K562 (cell line): Measurements from ENCODE around the gene PGAP2. TPM values are rescaled to one million over a fixed set of nuclear protein-coding genes. Genes with fewer than 3 reads are reported as not detected.
A peak's percentile ranks its signal among the peaks of the same experiment; 100 is the strongest.

ENCODE experiments used
- ATAC-seq: fragments of 200-7000 bp; cut with Tn5 transposase; 3 replicates; pipeline ENCODE4 v1.9.1; 2020; ENCODE audit warnings: moderate library complexity
- BruUV-seq: library from RNA; stranded (reverse); fragments of 400-500 nt; replicated peaks from 2 replicates; lab custom pipeline; 2021; lab: Mats Ljungman, UMichigan
- CTCF ChIA-PET: fragments of 300-600 bp; formaldehyde crosslinking; extraction: SDS; loops from one replicate; lab custom pipeline; 2021; ENCODE audit warnings: low intra/inter-chr PET ratio; lab: Yijun Ruan, JAX
- POLR2A ChIA-PET: fragments of 300-600, 350-650 bp; sonication (Branson Sonifier 250); formaldehyde crosslinking; extraction: SDS; loops from one replicate; lab custom pipeline; 2021; ENCODE audit warnings: antibody characterized with exemption, inconsistent platforms; lab: Yijun Ruan, JAX
- DNase-seq, 4 experiments: peaks; one replicate each; pipeline versions ENCODE4 v3.0.0 to v3.0.0-alpha.2; 2011 to 2018; ENCODE audit warnings: low spot score in 3 of 4, mixed read lengths in 3 of 4; ENCODE audit errors: extremely low read depth in 1 of 4
- FAIRE-seq: peaks from 2 replicates; lab custom pipeline; 2011; peaks lifted over from hg19 to GRCh38; lab: Jason Lieb, UNC
- H2AFZ ChIP-seq: 2 replicates; pipeline ENCODE4 v1.6.0; 2011; ENCODE audit warnings: low read depth, low read length, control low read depth, inconsistent platforms
- H3K27ac ChIP-seq: fragments of 200-600 bp; 3 replicates; pipeline ENCODE4 v1.8.0; 2011; ENCODE audit warnings: low read depth, mild to moderate bottlenecking, control low read depth, inconsistent platforms, low read length, moderate library complexity, mixed read lengths; ENCODE audit errors: extremely low read depth
- H3K27me3 ChIP-seq, 2 experiments: fragments of 300-600 bp in 1 of 2; 2 replicates in 1 of 2; 3 replicates in 1 of 2; pipeline versions ENCODE4 v1.6.0 to v1.8.0; 2011; ENCODE audit warnings: inconsistent platforms in 2 of 2, low read length in 2 of 2, mild to moderate bottlenecking in 1 of 2, mixed read lengths in 1 of 2, moderate library complexity in 1 of 2; ENCODE audit not compliant: control insufficient read depth in 2 of 2, insufficient read depth in 2 of 2
- H3K36me3 ChIP-seq: fragments of 300-600 bp; 3 replicates; pipeline ENCODE4 v1.8.0; 2011; ENCODE audit warnings: mild to moderate bottlenecking, low read length, inconsistent platforms; ENCODE audit not compliant: control insufficient read depth, insufficient read depth
- H3K4me1 ChIP-seq, 2 experiments: fragments of 200-600 bp in 1 of 2; replicated peaks in 1 of 2; 2 replicates in 1 of 2; 3 replicates in 1 of 2; pipeline versions ENCODE4 v1.5.1 to v1.8.0; 2011; ENCODE audit warnings: inconsistent platforms in 2 of 2, low read length in 2 of 2, mild to moderate bottlenecking in 1 of 2, mixed read lengths in 1 of 2, moderate library complexity in 1 of 2; ENCODE audit not compliant: control insufficient read depth in 2 of 2, insufficient read depth in 2 of 2
- H3K4me2 ChIP-seq: 2 replicates; pipeline ENCODE4 v1.6.1; 2011; ENCODE audit warnings: low read length, control low read depth, inconsistent platforms, mixed read lengths; ENCODE audit not compliant: insufficient read depth
- H3K4me3 ChIP-seq: fragments of 200-600 bp; sonication (generic), shearing (Covaris generic); 2 replicates; pipeline ENCODE4 v1.5.1; 2016; ENCODE audit warnings: control low read depth, inconsistent platforms
- H3K79me2 ChIP-seq: fragments of 200-600 bp; 3 replicates; pipeline ENCODE4 v1.8.0; 2011; ENCODE audit warnings: low read length, inconsistent platforms; ENCODE audit not compliant: control insufficient read depth, insufficient read depth
- H3K9ac ChIP-seq, 2 experiments: 2 replicates each; pipeline versions ENCODE4 v1.6.0 to v1.6.1; 2011; ENCODE audit warnings: low read depth in 2 of 2, low read length in 2 of 2, control low read depth in 1 of 2, inconsistent platforms in 1 of 2, mild to moderate bottlenecking in 1 of 2, mixed read lengths in 1 of 2; ENCODE audit not compliant: insufficient read depth in 1 of 2
- H3K9me1 ChIP-seq: one replicate; pipeline ENCODE4 v1.6.0; 2011; ENCODE audit warnings: inconsistent platforms, mild to moderate bottlenecking, low read length, moderate library complexity; ENCODE audit not compliant: control insufficient read depth, insufficient read depth
- H3K9me3 ChIP-seq: replicated peaks from 2 replicates; pipeline ENCODE4 v1.5.1; 2011; ENCODE audit warnings: low read depth, low read length, inconsistent platforms; ENCODE audit not compliant: control insufficient read depth, insufficient read depth
- H4K20me1 ChIP-seq: replicated peaks from 2 replicates; pipeline ENCODE4 v1.6.1; 2011; ENCODE audit warnings: low read length, inconsistent platforms, mixed read lengths; ENCODE audit not compliant: control insufficient read depth, insufficient read depth
- E2F8 ChIP-seq: fragments of 450-650 bp; IDR thresholded peaks from 2 replicates; pipeline ENCODE4 v1.7.1; 2018; ENCODE audit warnings: mild to moderate bottlenecking, low read depth; ENCODE audit not compliant: partially characterized antibody
- HDAC1 ChIP-seq, 2 experiments: fragments of 450-650 bp; IDR thresholded peaks; 2 replicates each; pipeline ENCODE4 v1.6.1; 2016 to 2017; ENCODE audit warnings: inconsistent platforms in 1 of 2, mild to moderate bottlenecking in 1 of 2, moderate library complexity in 1 of 2
- HDAC2 ChIP-seq: fragments of 450-650 bp; IDR thresholded peaks from 2 replicates; pipeline ENCODE4 v1.6.1; 2016; ENCODE audit warnings: mild to moderate bottlenecking
- PHTF2 ChIP-seq: fragments of 250-450 bp; sonication (Bioruptor Pico); IDR thresholded peaks from 2 replicates; pipeline ENCODE4 v1.5.0; 2021; ENCODE audit warnings: mild to moderate bottlenecking
- PYGO2 ChIP-seq: fragments of 450-650 bp; IDR thresholded peaks from 2 replicates; pipeline ENCODE4 v1.6.1; 2016; ENCODE audit warnings: mild to moderate bottlenecking, missing genetic modification characterization, moderate library complexity, missing compliant biosample characterization
- RCOR1 ChIP-seq, 2 experiments: IDR thresholded peaks; 2 replicates each; pipeline ENCODE4 v1.6.1; 2012; ENCODE audit warnings: low read depth in 2 of 2, low read length in 2 of 2, borderline replicate concordance in 1 of 2, improper control_type of control experiment in 1 of 2
- TEAD1 ChIP-seq, 2 experiments: fragments of 450-650 bp in 1 of 2; sonication (generic) in 1 of 2; formaldehyde crosslinking; IDR thresholded peaks; 2 replicates each; pipeline versions ENCODE4 v1.4.0 to v1.8.0; 2020 to 2022; ENCODE audit warnings: mild to moderate bottlenecking in 2 of 2, missing genetic modification reagents in 1 of 2
- TSHZ1 ChIP-seq: fragments of 250-450 bp; sonication (Bioruptor Pico); IDR thresholded peaks from 2 replicates; pipeline ENCODE4 v1.4.0; 2020; ENCODE audit warnings: mild to moderate bottlenecking, moderate library complexity
- ZBTB5 ChIP-seq: fragments of 450-650 bp; IDR thresholded peaks from 2 replicates; pipeline ENCODE4 v1.6.1; 2017; ENCODE audit warnings: antibody characterized with exemption
- ZBTB8A ChIP-seq: fragments of 450-650 bp; IDR thresholded peaks from 2 replicates; pipeline ENCODE4 v1.6.1; 2018; ENCODE audit warnings: mild to moderate bottlenecking, moderate library complexity; ENCODE audit not compliant: partially characterized antibody
- ZNF785 ChIP-seq: fragments of 250-450 bp; sonication (Bioruptor Pico); IDR thresholded peaks from 2 replicates; pipeline ENCODE4 v1.4.0; 2020; ENCODE audit warnings: mild to moderate bottlenecking
- WGBS: fragments of 100-300 bp; shearing (Covaris generic); methylation state at CpG from one replicate; pipeline ENCODE4 v1.1.6; 2016; ENCODE audit warnings: low coverage, mixed read lengths; ENCODE audit not compliant: insufficient coverage; ENCODE audit errors: missing lambda C conversion rate; 5-methylcytosine and 5-hydroxymethylcytosine counted together
- in situ Hi-C: fragments of 300-500 bp; cut with MboI; formaldehyde crosslinking; loops from 4 replicates; pipeline ENCODE4 v1.15.0; 2018; ENCODE audit warnings: inconsistent platforms, mixed read lengths
- intact Hi-C: fragments of 100-400 bp; cut with micrococcal nuclease; formaldehyde crosslinking; loops from 2 replicates; pipeline ENCODE4 v1.14.2; 2022
- polyA plus RNA-seq, 8 experiments: library from polyadenylated mRNA; depleted of rRNA in 4 of 8; stranded (reverse) in 5 of 8; unstranded in 3 of 8; fragments of >200 nt; fragmentation: Nextera tagmentation in 2 of 8; fragmentation: Illumina TruSeq in 1 of 8; extraction: Ambion mirVana in 2 of 8; extraction: Trizol in 1 of 8; gene quantifications; 2 replicates each; pipeline versions ENCODE4 v1.2.1 to v1.2.3, GENCODE V29; 2011 to 2014; ENCODE audit warnings: inconsistent platforms in 1 of 8, missing spikeins in 1 of 8
- total RNA-seq, 7 experiments: library from RNA; depleted of rRNA in 6 of 7; stranded (reverse); fragments of >200 nt in 6 of 7; fragmentation: Illumina TruSeq in 2 of 7; extraction: Trizol in 2 of 7; gene quantifications; 2 replicates each; pipeline versions ENCODE4 v1.2.1 to v1.2.3, GENCODE V29; 2011 to 2021; ENCODE audit warnings: low replicate concordance in 1 of 7

Gene PGAP2
- total and polyA plus RNA-seq, 9 of the 15 experiments (the other 6 are each of a cell fraction or from before 2014, with no cell fraction given): 17.9 to 47.2 (median 33.7) TPM

- intact Hi-C loops: no loop called here
- TF ChIP-seq HDAC1 (IDR thresholded peaks at IDR 0.05): 0 out of 4 replicates have a peak, but pooled peaks of 1 of the 2 experiments have one; percentile 9
- TF ChIP-seq ZNF785 (CRISPR knock-in tag): no peak
- TF ChIP-seq TEAD1 (CRISPR knock-in tag; IDR thresholded peaks at IDR 0.05): peak in 1 of 2 experiments; percentile 54; a peak in 1 of 4 replicates
- TF ChIP-seq E2F8: no peak
- peak; percentile 68; the same call in 1 of the 2 replicates for TF ChIP-seq HDAC2
- peak in 1 of 2 experiments; percentile 40; a peak in 2 of 4 replicates for TF ChIP-seq RCOR1 (IDR thresholded peaks at IDR 0.05; ENCODE audit: borderline replicate concordance in 1 of 2, low read depth in 2 of 2, low read length in 2 of 2)
- TF ChIP-seq ZBTB8A: no peak
- TF ChIP-seq PYGO2: no peak
- no peak for TF ChIP-seq ZBTB5
- TF ChIP-seq TSHZ1 (CRISPR knock-in tag): no peak
- TF ChIP-seq PHTF2 (CRISPR knock-in tag): no peak
Observed at GRCh38 chr11:3808861-3809623, 682 bp downstream of the PGAP2 start.

More at GRCh38 chr11:3808861-3809623, 682 bp downstream of the PGAP2 start:
- H3K4me1 ChIP-seq: peaks cover 7 to 19% of the 10 kb centered on the region in 2 experiments; a peak in 3 of 5 replicates
- peak overlapping the region; percentile 97 for H2AFZ ChIP-seq
- FAIRE-seq (peak; percentile 97), DNase-seq (peak; percentile 60 to 85 (median 70)), ATAC-seq (peak; percentile 88)
- no peaks in the 10 kb centered on the region for H3K9me3 ChIP-seq
- in situ Hi-C loops: loop anchor here (25.0 kb wide), 1 partner anchor 347 kb away; no protein-coding TSS in a partner anchor
- TSS peak; percentile 51 for BruUV-seq
- H3K79me2 ChIP-seq: peaks cover 6% of the 10 kb centered on the region
- H4K20me1 ChIP-seq: no peaks in the 10 kb centered on the region
- peak overlapping the region; percentile 75 for H3K27ac ChIP-seq
- ChIA-PET POLR2A (interaction anchor here (0.7 to 2.7 kb wide), 8 partner anchors 10 to 36 kb away, joined by 3 to 22 read pairs (median 3); partner anchors contain the start of genes NUP98 and RHOG), CTCF (interaction anchor here (0.6 to 1.4 kb wide), 3 partner anchors 12 to 324 kb away, joined by 3 to 5 read pairs (median 4); partner anchors contain the start of gene NUP98)
- H3K4me3 ChIP-seq: peak overlapping the region; percentile 56
- H3K9me1 ChIP-seq: no peaks in the 10 kb centered on the region
- H3K9ac ChIP-seq: peak overlapping the region; percentile 61 to 95
- H3K27me3 ChIP-seq: no peaks in the 10 kb centered on the region
- WGBS: 3% methylated on average over 5 of the region's 5 CpGs
- peaks cover 11% of the 10 kb centered on the region for H3K36me3 ChIP-seq
- H3K4me2 ChIP-seq: peak overlapping the region; percentile 86
